ENCODE results near the gene ZNF747. TPM values are rescaled to one million over a fixed set of nuclear protein-coding genes. Genes with fewer than 3 reads are reported as not detected.
"Not testable (repeated sequence)": the region's sequence is repeated elsewhere in the genome, so short reads cannot be mapped to it uniquely, and the experiment has no call there.

Gene ZNF747
- total RNA-seq, 1 donor from 2014 or later = 9.9 TPM

- TF ChIP-seq CTCF (IDR thresholded peaks at IDR 0.05; ENCODE audit: insufficient read depth, low read length, poor library complexity, severe bottlenecking) = no peak
- Histone ChIP-seq H3K4me3 (ENCODE audit: low read depth, low read length) (no peak overlapping the region), H3K36me3 (ENCODE audit: control insufficient read depth, insufficient read depth, low read length) (no peaks in the 10 kb centered on the region), H3K27me3 (ENCODE audit: control insufficient read depth, insufficient read depth, low read length) (no peaks in the 10 kb centered on the region)
- no peak for DNase-seq (ENCODE audit: low read depth)
Observed at GRCh38 chr16:30546115-30546514, 11.5 kb upstream of the ZNF747 start.

GRCh38 chr16:30543067-30543466, 8.4 kb upstream of the ZNF747 start:
- TF ChIP-seq CTCF (IDR thresholded peaks at IDR 0.05; ENCODE audit: insufficient read depth, low read length, poor library complexity, severe bottlenecking) = no peak
- Histone ChIP-seq H3K36me3 (ENCODE audit: control insufficient read depth, insufficient read depth, low read length) (no peaks in the 10 kb centered on the region), H3K4me3 (ENCODE audit: low read depth, low read length) (no peak overlapping the region), H3K27me3 (ENCODE audit: control insufficient read depth, insufficient read depth, low read length) (no peaks in the 10 kb centered on the region)
- no peak for DNase-seq (ENCODE audit: low read depth)

GRCh38 chr16:30541502-30542329, 7.1 kb upstream of the ZNF747 start:
- TF ChIP-seq CTCF (IDR thresholded peaks at IDR 0.05; ENCODE audit: insufficient read depth, low read length, poor library complexity, severe bottlenecking) = no peak
- Histone ChIP-seq H3K36me3 (ENCODE audit: control insufficient read depth, insufficient read depth, low read length) (no peaks in the 10 kb centered on the region), H3K27me3 (ENCODE audit: control insufficient read depth, insufficient read depth, low read length) (no peaks in the 10 kb centered on the region), H3K4me3 (ENCODE audit: low read depth, low read length) (no peak overlapping the region)
- DNase-seq (ENCODE audit: low read depth) = no peak

- not testable (repeated sequence) for H3K36me3 ChIP-seq (ENCODE audit: control insufficient read depth, insufficient read depth, low read length); H3K27me3 ChIP-seq (ENCODE audit: control insufficient read depth, insufficient read depth, low read length); DNase-seq (ENCODE audit: low read depth); H3K4me3 ChIP-seq (ENCODE audit: low read depth, low read length)
Observed at GRCh38 chr16:30540916-30541464, 6.3 kb upstream of the ZNF747 start.

GRCh38 chr16:30539986-30540526, 5.4 kb upstream of the ZNF747 start:
- H3K4me3 ChIP-seq (ENCODE audit: low read depth, low read length) = not testable (repeated sequence)

GRCh38 chr16:30539000-30539964, 4.6 kb upstream of the ZNF747 start:
- no peak for TF ChIP-seq CTCF (IDR thresholded peaks at IDR 0.05; ENCODE audit: insufficient read depth, low read length, poor library complexity, severe bottlenecking)
- Histone ChIP-seq H3K4me3 (ENCODE audit: low read depth, low read length) (no peak overlapping the region), H3K27me3 (ENCODE audit: control insufficient read depth, insufficient read depth, low read length) (no peaks in the 10 kb centered on the region), H3K36me3 (ENCODE audit: control insufficient read depth, insufficient read depth, low read length) (no peaks in the 10 kb centered on the region)
- no peak for DNase-seq (ENCODE audit: low read depth)

More at GRCh38 chr16:30539986-30540526, 5.4 kb upstream of the ZNF747 start:
- not testable (repeated sequence) for H3K36me3 ChIP-seq (ENCODE audit: control insufficient read depth, insufficient read depth, low read length); DNase-seq (ENCODE audit: low read depth); H3K27me3 ChIP-seq (ENCODE audit: control insufficient read depth, insufficient read depth, low read length)

- DNase-seq (ENCODE audit: low read depth); H3K27me3 ChIP-seq (ENCODE audit: control insufficient read depth, insufficient read depth, low read length); H3K4me3 ChIP-seq (ENCODE audit: low read depth, low read length); H3K36me3 ChIP-seq (ENCODE audit: control insufficient read depth, insufficient read depth, low read length): not testable (repeated sequence)
Observed at GRCh38 chr16:30536391-30537024, 1.9 kb upstream of the ZNF747 start.
